ENCODE results near the gene B3GAT3. TPM values are rescaled to one million over a fixed set of nuclear protein-coding genes. Genes with fewer than 3 reads are reported as not detected.
A peak's percentile ranks its signal among the peaks of the same experiment; 100 is the strongest.

Gene B3GAT3
- total and polyA plus RNA-seq, 8 donors, result 5.2 to 50.8 (median 19.7) TPM

GRCh38 chr11:62603776-62604299 lies 17.9 kb downstream of the B3GAT3 start:
- DNase-seq, result peak in 1 of 2 donors; percentile 35
- no peaks in the 10 kb centered on the region for H3K27me3 ChIP-seq
- no peak overlapping the region for H3K27ac ChIP-seq
- no peak for TF ChIP-seq POLR2AphosphoS5 (IDR thresholded peaks at IDR 0.05)
- TF ChIP-seq, protein P1, sequence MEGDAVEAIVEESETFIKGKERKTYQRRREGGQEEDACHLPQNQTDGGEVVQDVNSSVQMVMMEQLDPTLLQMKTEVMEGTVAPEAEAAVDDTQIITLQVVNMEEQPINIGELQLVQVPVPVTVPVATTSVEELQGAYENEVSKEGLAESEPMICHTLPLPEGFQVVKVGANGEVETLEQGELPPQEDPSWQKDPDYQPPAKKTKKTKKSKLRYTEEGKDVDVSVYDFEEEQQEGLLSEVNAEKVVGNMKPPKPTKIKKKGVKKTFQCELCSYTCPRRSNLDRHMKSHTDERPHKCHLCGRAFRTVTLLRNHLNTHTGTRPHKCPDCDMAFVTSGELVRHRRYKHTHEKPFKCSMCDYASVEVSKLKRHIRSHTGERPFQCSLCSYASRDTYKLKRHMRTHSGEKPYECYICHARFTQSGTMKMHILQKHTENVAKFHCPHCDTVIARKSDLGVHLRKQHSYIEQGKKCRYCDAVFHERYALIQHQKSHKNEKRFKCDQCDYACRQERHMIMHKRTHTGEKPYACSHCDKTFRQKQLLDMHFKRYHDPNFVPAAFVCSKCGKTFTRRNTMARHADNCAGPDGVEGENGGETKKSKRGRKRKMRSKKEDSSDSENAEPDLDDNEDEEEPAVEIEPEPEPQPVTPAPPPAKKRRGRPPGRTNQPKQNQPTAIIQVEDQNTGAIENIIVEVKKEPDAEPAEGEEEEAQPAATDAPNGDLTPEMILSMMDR (IDR thresholded peaks at IDR 0.05), result no peak
- no peak for TF ChIP-seq EP300 (IDR thresholded peaks at IDR 0.05)
- TF ChIP-seq POLR2A (IDR thresholded peaks at IDR 0.05), result no peak
- WGBS, 5 donors, result 82 to 94% (median 92%) methylated on average over 8 of the region's 8 CpGs
- H3K9me3 ChIP-seq, result no peaks in the 10 kb centered on the region
- intact Hi-C loops (cut with DNase I; ENCODE audit: low total_unique reads), result no loop called here
- H3K4me3 ChIP-seq, result no peak overlapping the region
- H3K4me1 ChIP-seq, result peaks cover 26 to 54% (median 35%) of the 10 kb centered on the region in 4 donors
- H3K36me3 ChIP-seq, result peaks cover 15 to 58% (median 49%) of the 10 kb centered on the region in 4 donors

- WGBS, 5 donors, result 52 to 68% (median 59%) methylated on average over 4 to 13 of the region's 13 CpGs
- intact Hi-C loops (cut with DNase I; ENCODE audit: low total_unique reads), result no loop called here
- H3K9me3 ChIP-seq, result no peaks in the 10 kb centered on the region
- peak overlapping the region in 4 of 5 donors; percentile 96 to 98 (median 97) for H3K27ac ChIP-seq
- peaks cover 29 to 62% (median 40%) of the 10 kb centered on the region in 4 donors for H3K4me1 ChIP-seq
- DNase-seq, result no peak
- peak overlapping the region; percentile 69 to 100 (median 86) for H3K4me3 ChIP-seq
- H3K27me3 ChIP-seq, result no peaks in the 10 kb centered on the region
- peaks cover 17 to 58% (median 48%) of the 10 kb centered on the region in 4 donors for H3K36me3 ChIP-seq
- no peak for TF ChIP-seq POLR2A (IDR thresholded peaks at IDR 0.05)
- TF ChIP-seq EP300 (IDR thresholded peaks at IDR 0.05), result no peak
- TF ChIP-seq, protein P1 (IDR thresholded peaks at IDR 0.05), result no peak
- no peak for TF ChIP-seq POLR2AphosphoS5 (IDR thresholded peaks at IDR 0.05)
These were observed 18.7 kb downstream of the B3GAT3 start for GRCh38 chr11:62603072-62603408.

GRCh38 chr11:62602141-62603071 lies 19.4 kb downstream of the B3GAT3 start:
- DNase-seq, result peak; percentile 65 to 92
- Histone ChIP-seq H3K9me3 (no peaks in the 10 kb centered on the region), H3K4me3 (peak overlapping the region; percentile 69 to 100 (median 86)), H3K27ac (peak overlapping the region; percentile 71 to 98 (median 96)), H3K27me3 (no peaks in the 10 kb centered on the region), H3K4me1 (peaks cover 29 to 66% (median 42%) of the 10 kb centered on the region in 4 donors), H3K36me3 (peaks cover 24 to 58% (median 49%) of the 10 kb centered on the region in 4 donors)
- TF ChIP-seq, protein P1 (IDR thresholded peaks at IDR 0.05), result peak in 3 of 7 experiments; percentile 2 to 16 (median 12)
- TF ChIP-seq POLR2A (IDR thresholded peaks at IDR 0.05) (no peak), EP300 (IDR thresholded peaks at IDR 0.05) (no peak), POLR2AphosphoS5 (IDR thresholded peaks at IDR 0.05) (peak in 2 of 3 donors; percentile 9 to 46)
- WGBS, 5 donors, result 6 to 22% (median 10%) methylated on average over 30 to 96 of the region's 96 CpGs
- intact Hi-C loops (cut with DNase I; ENCODE audit: low total_unique reads), result no loop called here

GRCh38 chr11:62601372-62602140 lies 20.2 kb downstream of the B3GAT3 start, which contains the start of gene MTA2:
MTA2 (minus strand) TSS chr11:62601865; CDS start chr11:62601450, 415 bp downstream.
- intact Hi-C loops (cut with DNase I; ENCODE audit: low total_unique reads), result no loop called here
- DNase-seq, result peak; percentile 97 to 99
- TF ChIP-seq EP300 (IDR thresholded peaks at IDR 0.05), result no peak
- TF ChIP-seq POLR2AphosphoS5 (IDR thresholded peaks at IDR 0.05), result peak in 2 of 3 donors; percentile 75 to 86
- TF ChIP-seq, protein P1 (IDR thresholded peaks at IDR 0.05), result no peak
- TF ChIP-seq POLR2A (IDR thresholded peaks at IDR 0.05), result peak in 1 of 4 donors; percentile 18
- H3K27me3 ChIP-seq, result no peaks in the 10 kb centered on the region
- H3K4me1 ChIP-seq, result peaks cover 29 to 68% (median 42%) of the 10 kb centered on the region in 4 donors
- 0 to 1% (median 0%) methylated on average over 28 to 83 of the region's 83 CpGs for WGBS, 5 donors
- peak within 1 kb of the TSS; percentile 69 to 100 (median 86) for H3K4me3 ChIP-seq
- peaks cover 32 to 58% (median 50%) of the 10 kb centered on the region in 4 donors for H3K36me3 ChIP-seq
- no peaks in the 10 kb centered on the region for H3K9me3 ChIP-seq
- H3K27ac ChIP-seq, result peak within 1 kb of the TSS; percentile 96 to 98 (median 96)
